Stimulated activated CD4-positive, alpha-beta T cell treated with anti-CD3 and anti-CD28 coated beads, TNF-alpha, amount 100 ng/mL, for 48 hours (primary cell): ENCODE results near the gene TARM1.
A peak's percentile ranks its signal among the peaks of the same experiment; 100 is the strongest.

Source experiments
- DNase-seq, 3 donors: peaks; one replicate each; pipeline ENCODE4 v3.0.0-alpha.2; 2020; ENCODE audit warnings: low read depth in 3 of 3

The TARM1 gene

GRCh38 chr19:54081032-54081431, at the start of gene TARM1:
Gene TARM1 (minus strand): TSS chr19:54081365. CDS start chr19:54081340, 25 bp downstream.
- no peak for DNase-seq

- DNase-seq: no peak
Observed at GRCh38 chr19:54129617-54129996, 48.4 kb upstream of the TARM1 start.

GRCh38 chr19:54128796-54129616, 47.8 kb upstream of the TARM1 start:
- DNase-seq: no peak

- DNase-seq: no peak
Observed at GRCh38 chr19:54128441-54128725, 47.2 kb upstream of the TARM1 start.

- DNase-seq: no peak
Observed at GRCh38 chr19:54127688-54128440, 46.7 kb upstream of the TARM1 start.

- no peak for DNase-seq
Observed at GRCh38 chr19:54125713-54126112, 44.5 kb upstream of the TARM1 start.

- DNase-seq: no peak
Observed at GRCh38 chr19:54124393-54124792, 43.2 kb upstream of the TARM1 start.

GRCh38 chr19:54123682-54124081, 42.5 kb upstream of the TARM1 start:
- DNase-seq: no peak

GRCh38 chr19:54121259-54121658, 40.1 kb upstream of the TARM1 start:
- DNase-seq: no peak

- peak; percentile 94 to 96 (median 95) for DNase-seq
Observed at GRCh38 chr19:54115109-54116063, 34.2 kb upstream of the TARM1 start, which contains the start of the genes PRPF31 and TFPT. Gene PRPF31 (plus strand): TSS chr19:54115754. CDS start chr19:54118279, 2,525 bp downstream. Gene TFPT (minus strand): TSS chr19:54115657. CDS start chr19:54115269, 388 bp downstream.

- DNase-seq: no peak
Observed at GRCh38 chr19:54114340-54115108, 33.4 kb upstream of the TARM1 start.

GRCh38 chr19:54109651-54110050, 28.5 kb upstream of the TARM1 start:
- DNase-seq: no peak

GRCh38 chr19:54108496-54108895, 27.3 kb upstream of the TARM1 start:
- DNase-seq: no peak

- no peak for DNase-seq
Observed at GRCh38 chr19:54107876-54108490, 26.8 kb upstream of the TARM1 start.

GRCh38 chr19:54106716-54107115, 25.6 kb upstream of the TARM1 start:
- DNase-seq: no peak

- DNase-seq: no peak
Observed at GRCh38 chr19:54105796-54106195, 24.6 kb upstream of the TARM1 start.

GRCh38 chr19:54104998-54105715, 24.0 kb upstream of the TARM1 start:
- DNase-seq: no peak

GRCh38 chr19:54102421-54103169, 21.4 kb upstream of the TARM1 start, which contains the start of gene NDUFA3:
Gene NDUFA3 (plus strand): TSS chr19:54102855. CDS start chr19:54102879, 24 bp downstream.
- DNase-seq: peak; percentile 92 to 96 (median 93)

GRCh38 chr19:54100561-54100960, 19.4 kb upstream of the TARM1 start, which contains the start of gene OSCAR:
Gene OSCAR (minus strand): TSS chr19:54100803. CDS start chr19:54100792, 11 bp downstream.
- no peak for DNase-seq
